HepG2 (cell line): ENCODE measurements around the gene SOX12. TPM values are rescaled to one million over a fixed set of nuclear protein-coding genes. Genes with fewer than 3 reads are reported as not detected.
A peak's percentile ranks its signal among the peaks of the same experiment; 100 is the strongest.

ENCODE experiments used
- BHLHE40 ChIP-seq: IDR thresholded peaks from 2 replicates; pipeline ENCODE4 v1.6.1; 2011; ENCODE audit warnings: low read length, improper control_type of control experiment
- BRCA1 ChIP-seq: sonication (generic); formaldehyde crosslinking; IDR thresholded peaks from 2 replicates; pipeline ENCODE4 v1.4.0; 2020; ENCODE audit warnings: missing genetic modification reagents
- HNRNPL ChIP-seq: fragments of 200-400 bp; formaldehyde crosslinking; IDR thresholded peaks from 2 replicates; pipeline ENCODE4 v1.6.1; 2017; ENCODE audit warnings: mild to moderate bottlenecking, low read depth, low read length
- KDM4B ChIP-seq: sonication (generic); formaldehyde crosslinking; IDR thresholded peaks from 2 replicates; pipeline ENCODE4 v1.4.0; 2020; ENCODE audit warnings: missing genetic modification reagents
- TEAD2 ChIP-seq: sonication (generic); formaldehyde crosslinking; IDR thresholded peaks from 2 replicates; pipeline ENCODE4 v1.9.0; 2021; ENCODE audit warnings: missing genetic modification reagents
- ZFP90 ChIP-seq: sonication (generic); formaldehyde crosslinking; IDR thresholded peaks from 2 replicates; pipeline ENCODE4 v1.8.0; 2022; ENCODE audit warnings: missing genetic modification reagents, mild to moderate bottlenecking, inconsistent platforms, borderline replicate concordance
- ZNF329 ChIP-seq: sonication (generic); formaldehyde crosslinking; IDR thresholded peaks from 2 replicates; pipeline ENCODE4 v1.9.0; 2021; ENCODE audit warnings: low read depth, mild to moderate bottlenecking, missing genetic modification reagents
- ZNF335 ChIP-seq: sonication (generic); formaldehyde crosslinking; IDR thresholded peaks from 2 replicates; pipeline ENCODE4 v1.4.0; 2020; ENCODE audit warnings: missing genetic modification reagents
- ZNF737 ChIP-seq: sonication (generic); formaldehyde crosslinking; IDR thresholded peaks from 2 replicates; pipeline ENCODE4 v1.5.0; 2020; ENCODE audit warnings: missing genetic modification reagents, mild to moderate bottlenecking, borderline replicate concordance
- polyA plus RNA-seq, 8 experiments: library from polyadenylated mRNA; depleted of rRNA in 3 of 8; stranded (reverse) in 7 of 8; unstranded in 1 of 8; fragments of >200 nt; fragmentation: Illumina TruSeq in 4 of 8; extraction: Trizol in 4 of 8; gene quantifications; 2 replicates each; pipeline versions ENCODE4 v1.2.1 to v1.2.3, GENCODE V29; 2011 to 2016; ENCODE audit warnings: low read depth in 4 of 8, missing spikeins in 1 of 8, mixed read lengths in 1 of 8; ENCODE audit not compliant: insufficient read depth in 1 of 8
- total RNA-seq, 5 experiments: library from RNA; depleted of rRNA; stranded (reverse); fragments of >200 nt; fragmentation: Illumina TruSeq; extraction: Trizol; gene quantifications; 2 replicates each; pipeline ENCODE4 v1.2.3, GENCODE V29; 2016; ENCODE audit warnings: low read depth in 1 of 5
- TF ChIP-seq, protein P1 (sequence below): fragments of 450-650 bp; IDR thresholded peaks from 2 replicates; pipeline ENCODE4 v1.6.1; 2016
- TF ChIP-seq, protein P2 (sequence below): sonication (generic); formaldehyde crosslinking; IDR thresholded peaks from 2 replicates; pipeline ENCODE4 v1.4.0; 2020; ENCODE audit warnings: mild to moderate bottlenecking, missing genetic modification reagents
- TF ChIP-seq, protein P3 (sequence below): sonication (generic); formaldehyde crosslinking; IDR thresholded peaks from 2 replicates; pipeline ENCODE4 v1.5.1; 2020; ENCODE audit warnings: mild to moderate bottlenecking, missing genetic modification reagents
- TF ChIP-seq, protein P4 (sequence below): sonication (generic); formaldehyde crosslinking; IDR thresholded peaks from 2 replicates; pipeline ENCODE4 v1.8.1; 2022; ENCODE audit warnings: low read depth, mild to moderate bottlenecking, missing genetic modification reagents
- TF ChIP-seq, protein P5 (sequence below): sonication (generic); formaldehyde crosslinking; IDR thresholded peaks from 2 replicates; pipeline ENCODE4 v1.4.0; 2020; ENCODE audit warnings: missing genetic modification reagents
- TF ChIP-seq, protein P6 (sequence below): sonication (generic); formaldehyde crosslinking; conservative IDR thresholded peaks from 2 replicates; pipeline ENCODE4 v1.5.0; 2020; ENCODE audit warnings: missing genetic modification reagents
- TF ChIP-seq, protein P7 (sequence below): sonication (generic); formaldehyde crosslinking; IDR thresholded peaks from 2 replicates; pipeline ENCODE4 v1.4.0; 2020; ENCODE audit warnings: low read depth, mild to moderate bottlenecking, missing genetic modification reagents

The SOX12 gene
- total and polyA plus RNA-seq, 2 of the 13 experiments (the other 11 are each of a cell fraction or from before 2014, with no cell fraction given) = 10.0 to 18.7 TPM

DNA sequence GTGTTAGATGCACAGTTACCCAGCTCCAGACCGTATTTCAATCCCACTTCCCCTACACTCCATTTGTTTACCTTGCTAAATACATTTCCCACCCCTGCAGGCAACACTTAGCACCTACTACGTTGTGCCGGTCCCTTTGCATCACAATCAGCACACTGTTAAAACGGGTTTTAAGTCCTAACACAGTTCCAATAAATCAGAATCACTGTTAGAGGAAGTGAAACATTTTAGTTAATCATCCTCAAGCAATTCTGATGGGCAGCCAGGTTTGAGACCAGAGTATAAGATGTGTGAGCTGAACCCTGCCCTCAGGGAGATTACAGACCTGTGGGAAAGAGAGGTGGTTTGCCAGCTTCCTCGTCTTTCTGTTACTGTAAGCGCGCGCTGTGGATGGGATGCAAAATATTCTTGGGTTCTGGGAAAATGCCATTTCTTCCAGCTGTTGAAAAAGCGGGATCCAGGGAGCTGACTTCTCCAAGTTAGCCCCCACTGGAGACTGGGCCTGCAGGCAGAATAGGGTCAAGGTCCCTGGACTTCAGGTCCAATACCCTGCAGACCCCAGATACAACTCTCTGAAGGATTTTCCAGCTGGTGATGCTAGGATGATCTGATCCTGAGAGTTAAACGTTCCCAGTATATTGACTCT, 24.9 kb upstream of the SOX12 start (continued):
- TF ChIP-seq, protein P1, sequence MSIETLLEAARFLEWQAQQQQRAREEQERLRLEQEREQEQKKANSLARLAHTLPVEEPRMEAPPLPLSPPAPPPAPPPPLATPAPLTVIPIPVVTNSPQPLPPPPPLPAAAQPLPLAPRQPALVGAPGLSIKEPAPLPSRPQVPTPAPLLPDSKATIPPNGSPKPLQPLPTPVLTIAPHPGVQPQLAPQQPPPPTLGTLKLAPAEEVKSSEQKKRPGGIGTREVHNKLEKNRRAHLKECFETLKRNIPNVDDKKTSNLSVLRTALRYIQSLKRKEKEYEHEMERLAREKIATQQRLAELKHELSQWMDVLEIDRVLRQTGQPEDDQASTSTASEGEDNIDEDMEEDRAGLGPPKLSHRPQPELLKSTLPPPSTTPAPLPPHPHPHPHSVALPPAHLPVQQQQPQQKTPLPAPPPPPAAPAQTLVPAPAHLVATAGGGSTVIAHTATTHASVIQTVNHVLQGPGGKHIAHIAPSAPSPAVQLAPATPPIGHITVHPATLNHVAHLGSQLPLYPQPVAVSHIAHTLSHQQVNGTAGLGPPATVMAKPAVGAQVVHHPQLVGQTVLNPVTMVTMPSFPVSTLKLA = no peak
- TF ChIP-seq, protein P2, sequence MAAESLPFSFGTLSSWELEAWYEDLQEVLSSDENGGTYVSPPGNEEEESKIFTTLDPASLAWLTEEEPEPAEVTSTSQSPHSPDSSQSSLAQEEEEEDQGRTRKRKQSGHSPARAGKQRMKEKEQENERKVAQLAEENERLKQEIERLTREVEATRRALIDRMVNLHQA = no peak
- no peak for TF ChIP-seq ZNF329
- TF ChIP-seq KDM4B = no peak
- TF ChIP-seq TEAD2 (CRISPR knock-in tag) = no peak
- TF ChIP-seq HNRNPL = no peak
- TF ChIP-seq, protein P3, sequence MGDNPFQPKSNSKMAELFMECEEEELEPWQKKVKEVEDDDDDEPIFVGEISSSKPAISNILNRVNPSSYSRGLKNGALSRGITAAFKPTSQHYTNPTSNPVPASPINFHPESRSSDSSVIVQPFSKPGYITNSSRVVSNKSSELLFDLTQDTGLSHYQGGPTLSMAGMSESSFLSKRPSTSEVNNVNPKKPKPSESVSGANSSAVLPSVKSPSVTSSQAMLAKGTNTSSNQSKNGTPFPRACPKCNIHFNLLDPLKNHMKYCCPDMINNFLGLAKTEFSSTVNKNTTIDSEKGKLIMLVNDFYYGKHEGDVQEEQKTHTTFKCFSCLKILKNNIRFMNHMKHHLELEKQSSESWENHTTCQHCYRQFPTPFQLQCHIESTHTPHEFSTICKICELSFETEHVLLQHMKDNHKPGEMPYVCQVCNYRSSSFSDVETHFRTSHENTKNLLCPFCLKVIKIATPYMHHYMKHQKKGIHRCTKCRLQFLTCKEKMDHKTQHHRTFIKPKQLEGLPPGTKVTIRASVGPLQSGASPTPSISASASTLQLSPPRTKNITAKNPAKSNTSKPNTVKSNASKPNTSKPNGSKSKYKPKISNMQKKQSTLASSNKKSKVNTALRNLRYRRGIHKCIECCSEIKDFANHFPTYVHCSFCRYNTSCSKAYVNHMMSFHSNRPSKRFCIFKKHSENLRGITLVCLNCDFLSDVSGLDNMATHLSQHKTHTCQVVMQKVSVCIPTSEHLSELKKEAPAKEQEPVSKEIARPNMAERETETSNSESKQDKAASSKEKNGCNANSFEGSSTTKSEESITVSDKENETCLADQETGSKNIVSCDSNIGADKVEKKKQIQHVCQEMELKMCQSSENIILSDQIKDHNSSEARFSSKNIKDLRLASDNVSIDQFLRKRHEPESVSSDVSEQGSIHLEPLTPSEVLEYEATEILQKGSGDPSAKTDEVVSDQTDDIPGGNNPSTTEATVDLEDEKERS (CRISPR knock-in tag) = peak; percentile 62; the same call in 1 of the 2 replicates
- TF ChIP-seq BHLHE40 = no peak
- TF ChIP-seq, protein P4, sequence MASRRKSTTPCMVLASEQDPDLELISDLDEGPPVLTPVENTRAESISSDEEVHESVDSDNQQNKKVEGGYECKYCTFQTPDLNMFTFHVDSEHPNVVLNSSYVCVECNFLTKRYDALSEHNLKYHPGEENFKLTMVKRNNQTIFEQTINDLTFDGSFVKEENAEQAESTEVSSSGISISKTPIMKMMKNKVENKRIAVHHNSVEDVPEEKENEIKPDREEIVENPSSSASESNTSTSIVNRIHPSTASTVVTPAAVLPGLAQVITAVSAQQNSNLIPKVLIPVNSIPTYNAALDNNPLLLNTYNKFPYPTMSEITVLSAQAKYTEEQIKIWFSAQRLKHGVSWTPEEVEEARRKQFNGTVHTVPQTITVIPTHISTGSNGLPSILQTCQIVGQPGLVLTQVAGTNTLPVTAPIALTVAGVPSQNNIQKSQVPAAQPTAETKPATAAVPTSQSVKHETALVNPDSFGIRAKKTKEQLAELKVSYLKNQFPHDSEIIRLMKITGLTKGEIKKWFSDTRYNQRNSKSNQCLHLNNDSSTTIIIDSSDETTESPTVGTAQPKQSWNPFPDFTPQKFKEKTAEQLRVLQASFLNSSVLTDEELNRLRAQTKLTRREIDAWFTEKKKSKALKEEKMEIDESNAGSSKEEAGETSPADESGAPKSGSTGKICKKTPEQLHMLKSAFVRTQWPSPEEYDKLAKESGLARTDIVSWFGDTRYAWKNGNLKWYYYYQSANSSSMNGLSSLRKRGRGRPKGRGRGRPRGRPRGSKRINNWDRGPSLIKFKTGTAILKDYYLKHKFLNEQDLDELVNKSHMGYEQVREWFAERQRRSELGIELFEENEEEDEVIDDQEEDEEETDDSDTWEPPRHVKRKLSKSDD (CRISPR knock-in tag) = no peak
- TF ChIP-seq, protein P5, sequence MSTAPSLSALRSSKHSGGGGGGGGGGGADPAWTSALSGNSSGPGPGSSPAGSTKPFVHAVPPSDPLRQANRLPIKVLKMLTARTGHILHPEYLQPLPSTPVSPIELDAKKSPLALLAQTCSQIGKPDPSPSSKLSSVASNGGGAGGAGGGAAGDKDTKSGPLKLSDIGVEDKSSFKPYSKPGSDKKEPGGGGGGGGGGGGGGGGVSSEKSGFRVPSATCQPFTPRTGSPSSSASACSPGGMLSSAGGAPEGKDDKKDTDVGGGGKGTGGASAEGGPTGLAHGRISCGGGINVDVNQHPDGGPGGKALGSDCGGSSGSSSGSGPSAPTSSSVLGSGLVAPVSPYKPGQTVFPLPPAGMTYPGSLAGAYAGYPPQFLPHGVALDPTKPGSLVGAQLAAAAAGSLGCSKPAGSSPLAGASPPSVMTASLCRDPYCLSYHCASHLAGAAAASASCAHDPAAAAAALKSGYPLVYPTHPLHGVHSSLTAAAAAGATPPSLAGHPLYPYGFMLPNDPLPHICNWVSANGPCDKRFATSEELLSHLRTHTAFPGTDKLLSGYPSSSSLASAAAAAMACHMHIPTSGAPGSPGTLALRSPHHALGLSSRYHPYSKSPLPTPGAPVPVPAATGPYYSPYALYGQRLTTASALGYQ = no peak
- no peak for TF ChIP-seq ZNF737
- TF ChIP-seq, protein P6, sequence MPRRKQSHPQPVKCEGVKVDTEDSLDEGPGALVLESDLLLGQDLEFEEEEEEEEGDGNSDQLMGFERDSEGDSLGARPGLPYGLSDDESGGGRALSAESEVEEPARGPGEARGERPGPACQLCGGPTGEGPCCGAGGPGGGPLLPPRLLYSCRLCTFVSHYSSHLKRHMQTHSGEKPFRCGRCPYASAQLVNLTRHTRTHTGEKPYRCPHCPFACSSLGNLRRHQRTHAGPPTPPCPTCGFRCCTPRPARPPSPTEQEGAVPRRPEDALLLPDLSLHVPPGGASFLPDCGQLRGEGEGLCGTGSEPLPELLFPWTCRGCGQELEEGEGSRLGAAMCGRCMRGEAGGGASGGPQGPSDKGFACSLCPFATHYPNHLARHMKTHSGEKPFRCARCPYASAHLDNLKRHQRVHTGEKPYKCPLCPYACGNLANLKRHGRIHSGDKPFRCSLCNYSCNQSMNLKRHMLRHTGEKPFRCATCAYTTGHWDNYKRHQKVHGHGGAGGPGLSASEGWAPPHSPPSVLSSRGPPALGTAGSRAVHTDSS = no peak
- TF ChIP-seq BRCA1 = no peak
- TF ChIP-seq ZFP90 (CRISPR knock-in tag) = no peak
- TF ChIP-seq ZNF335 (CRISPR knock-in tag) = no peak
- TF ChIP-seq, protein P7, sequence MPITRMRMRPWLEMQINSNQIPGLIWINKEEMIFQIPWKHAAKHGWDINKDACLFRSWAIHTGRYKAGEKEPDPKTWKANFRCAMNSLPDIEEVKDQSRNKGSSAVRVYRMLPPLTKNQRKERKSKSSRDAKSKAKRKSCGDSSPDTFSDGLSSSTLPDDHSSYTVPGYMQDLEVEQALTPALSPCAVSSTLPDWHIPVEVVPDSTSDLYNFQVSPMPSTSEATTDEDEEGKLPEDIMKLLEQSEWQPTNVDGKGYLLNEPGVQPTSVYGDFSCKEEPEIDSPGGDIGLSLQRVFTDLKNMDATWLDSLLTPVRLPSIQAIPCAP (CRISPR knock-in tag) = no peak
